ENCODE data around the gene ABCC11. TPM values are rescaled to one million over a fixed set of nuclear protein-coding genes. Genes with fewer than 3 reads are reported as not detected.
A peak's percentile ranks its signal among the peaks of the same experiment; 100 is the strongest.
"Not testable (repeated sequence)": the region's sequence is repeated elsewhere in the genome, so short reads cannot be mapped to it uniquely, and the experiment has no call there.

ABCC11 gene
- total RNA-seq, 1 donor from 2014 or later = 0.40 TPM

DNA sequence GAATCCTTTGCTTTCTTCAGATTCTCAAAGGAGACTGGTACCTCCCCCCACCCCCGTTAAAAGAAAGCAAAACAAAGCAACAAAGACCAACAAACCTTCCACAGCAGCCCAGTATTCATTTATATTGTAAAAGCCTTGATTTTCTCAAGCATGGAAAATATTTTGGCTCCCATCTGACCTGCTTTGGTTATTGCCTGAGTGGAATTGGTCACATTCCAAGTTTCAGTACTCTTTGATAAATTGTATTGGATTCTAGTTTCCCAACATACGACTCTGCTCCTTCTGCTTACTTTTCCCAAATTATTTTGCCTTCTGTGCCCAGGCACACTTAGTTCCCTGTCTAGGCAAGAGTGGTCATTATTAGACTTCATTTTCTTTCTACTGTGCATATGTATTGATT is 1.3 kb downstream of the ABCC11 start:
- ATAC-seq = no peak

DNA sequence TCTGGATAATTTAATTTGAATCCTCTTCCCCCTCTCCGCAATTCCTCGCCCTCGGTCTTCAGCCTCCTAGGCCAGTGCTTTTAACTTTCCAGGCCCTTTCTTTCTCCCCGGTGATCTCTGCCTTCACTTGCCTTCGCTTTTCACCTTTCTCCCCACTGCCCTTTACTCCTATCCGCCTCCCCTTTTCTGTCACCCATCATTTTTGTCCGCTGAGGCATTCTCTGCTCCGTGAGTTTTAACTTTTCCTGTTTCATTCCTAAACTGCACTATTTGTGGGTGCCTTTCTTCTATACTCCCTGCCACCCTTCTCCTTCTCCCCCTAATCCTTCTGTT is 2.5 kb downstream of the ABCC11 start:
- ATAC-seq = no peak

DNA sequence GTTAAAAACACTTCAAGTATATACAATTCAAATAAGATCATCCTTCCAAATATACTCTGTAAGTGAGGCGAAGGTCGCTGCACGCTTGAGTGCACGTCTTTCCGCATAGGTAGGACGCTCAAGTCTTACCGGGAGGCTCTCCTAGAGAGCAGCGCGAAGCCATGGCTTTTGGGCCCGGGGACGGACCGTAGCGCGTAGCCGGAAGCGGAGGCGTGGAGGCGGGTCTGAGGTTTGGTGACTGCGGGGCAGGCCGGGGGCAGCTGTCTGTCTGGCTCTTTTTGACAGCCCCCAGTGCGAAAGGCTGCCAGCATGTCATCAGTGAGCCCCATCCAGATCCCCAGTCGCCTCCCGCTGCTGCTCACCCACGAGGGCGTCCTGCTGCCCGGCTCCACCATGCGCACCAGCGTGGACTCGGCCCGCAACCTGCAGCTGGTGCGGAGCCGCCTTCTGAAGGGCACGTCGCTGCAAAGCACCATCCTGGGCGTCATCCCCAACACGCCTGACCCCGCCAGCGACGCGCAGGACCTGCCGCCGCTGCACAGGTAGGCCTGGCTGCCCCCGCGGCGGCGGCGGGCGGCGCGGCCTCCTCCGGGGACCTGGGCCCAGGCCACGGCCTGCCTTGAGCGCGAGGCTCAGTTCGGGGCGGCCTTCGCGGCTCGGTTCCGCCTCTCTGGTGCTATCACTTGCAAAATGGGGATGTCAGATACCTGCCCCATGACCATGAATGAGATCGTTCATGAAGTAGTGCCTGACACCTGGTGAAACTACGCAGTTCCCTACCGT is 3.1 kb downstream of the ABCC11 start, which contains the start of gene LONP2:
Gene LONP2, plus strand, starts transcription at position 221 of the 783 bp plus-strand sequence. Its CDS starts 89 bp downstream, at position 310.
- ATAC-seq = peak; percentile 98

DNA sequence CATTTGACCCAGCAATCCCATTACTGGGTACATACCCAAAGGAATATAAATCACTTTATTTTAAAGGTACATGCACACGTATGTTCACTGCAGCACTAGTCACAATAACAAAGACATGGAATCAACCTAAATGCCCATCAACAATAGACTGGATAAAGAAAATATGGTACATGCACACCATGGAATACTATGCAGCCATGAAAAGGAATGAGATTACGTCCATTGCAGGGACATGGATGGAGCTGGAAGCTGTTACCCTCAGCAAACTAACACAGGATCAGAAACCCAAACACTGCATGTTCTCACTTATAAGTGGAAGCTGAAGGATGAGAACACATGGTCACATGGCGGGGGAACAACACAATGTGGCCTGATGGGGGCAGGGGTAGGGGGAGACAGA is 7.2 kb downstream of the ABCC11 start:
- ATAC-seq = not testable (repeated sequence)

DNA sequence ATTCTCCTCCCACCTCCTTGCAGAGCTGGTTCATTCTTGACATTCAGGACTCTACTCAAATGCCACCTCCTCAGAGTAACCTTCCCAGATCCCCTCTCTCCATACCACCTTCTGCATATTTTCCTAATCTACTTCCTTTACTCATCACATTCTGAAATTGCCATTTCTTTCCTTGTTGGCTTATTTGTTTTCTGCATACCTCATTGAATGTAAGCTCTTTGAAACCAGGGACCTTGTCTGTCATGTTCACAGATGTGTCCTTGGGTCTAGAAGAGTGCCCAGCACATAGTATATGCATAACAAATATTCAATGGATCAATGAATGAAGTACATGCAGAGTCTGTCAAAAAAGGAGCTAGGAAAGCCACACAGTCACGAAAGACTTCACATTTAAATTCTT is 11.1 kb downstream of the ABCC11 start:
- ATAC-seq = no peak

DNA sequence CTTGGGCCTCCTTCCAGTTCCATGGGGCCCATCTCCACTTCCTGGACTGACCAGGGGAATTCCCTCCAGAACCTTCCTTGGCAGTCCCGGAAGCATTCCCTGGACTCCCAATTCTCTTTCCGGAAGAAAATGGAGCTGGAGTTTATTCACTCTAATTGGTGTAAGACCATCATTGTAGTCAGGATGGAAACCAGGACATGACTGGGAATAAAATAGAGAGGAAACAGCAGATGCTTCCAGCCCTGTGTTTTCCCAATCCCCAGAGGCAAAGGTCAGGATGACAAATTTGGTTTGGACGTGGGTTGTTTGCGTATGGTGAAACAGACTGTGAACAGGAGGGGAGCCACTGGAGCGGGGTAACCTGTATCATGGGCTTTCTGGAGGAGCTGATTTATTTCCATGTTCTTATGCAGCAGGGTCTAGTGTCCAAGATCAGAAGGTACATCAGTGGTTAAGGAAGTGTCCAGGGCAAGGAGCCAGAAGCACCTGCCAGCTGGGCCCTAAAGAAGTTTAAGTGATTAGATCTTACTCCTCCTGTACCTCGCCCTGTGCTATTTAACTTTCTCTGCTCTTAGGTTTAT is 11.7 kb downstream of the ABCC11 start:
- ATAC-seq = no peak

DNA sequence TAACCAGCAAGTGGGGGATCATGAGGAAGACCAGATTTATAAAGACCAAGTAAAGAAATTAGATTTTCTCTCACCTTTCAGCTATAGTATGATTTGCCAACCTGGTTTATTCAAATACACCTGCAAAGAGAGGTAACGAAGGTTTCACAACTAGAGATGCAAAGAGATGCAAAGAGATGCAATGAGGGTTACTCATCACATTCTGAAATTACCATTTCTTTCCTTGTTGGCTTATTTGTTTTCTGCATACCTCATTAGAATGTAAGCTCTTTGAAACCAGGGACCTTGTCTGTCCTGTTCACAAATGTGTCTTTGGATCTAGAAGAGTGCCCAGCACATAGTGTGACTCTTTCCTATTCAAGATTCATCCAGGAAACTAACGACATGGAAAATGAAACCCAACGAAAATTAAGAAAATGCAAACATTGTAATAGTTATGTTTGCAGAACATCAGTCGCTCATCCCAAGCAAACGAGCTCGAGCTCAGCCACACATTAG is 12.2 kb downstream of the ABCC11 start:
- ATAC-seq = peak; percentile 9

DNA sequence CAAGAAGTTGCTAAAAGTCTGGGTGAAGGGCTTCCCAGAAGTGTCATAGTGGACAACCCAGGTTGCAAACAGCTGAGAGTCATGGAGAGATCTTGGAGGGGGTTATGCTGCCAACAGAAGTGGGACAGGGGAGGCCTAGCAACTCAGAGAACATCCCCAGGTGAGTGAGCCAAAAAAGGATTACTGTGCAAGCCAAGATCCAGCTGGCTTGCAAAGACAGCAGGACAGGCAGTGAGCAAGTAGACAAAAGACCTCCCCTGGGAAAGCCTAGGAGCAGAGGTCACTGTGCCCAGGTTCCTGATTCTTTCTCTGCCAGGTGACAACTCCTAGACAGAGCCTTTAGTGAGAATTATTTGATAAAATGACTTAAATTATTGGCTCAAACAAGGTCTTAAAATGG is 12.7 kb downstream of the ABCC11 start:
- ATAC-seq = no peak

DNA sequence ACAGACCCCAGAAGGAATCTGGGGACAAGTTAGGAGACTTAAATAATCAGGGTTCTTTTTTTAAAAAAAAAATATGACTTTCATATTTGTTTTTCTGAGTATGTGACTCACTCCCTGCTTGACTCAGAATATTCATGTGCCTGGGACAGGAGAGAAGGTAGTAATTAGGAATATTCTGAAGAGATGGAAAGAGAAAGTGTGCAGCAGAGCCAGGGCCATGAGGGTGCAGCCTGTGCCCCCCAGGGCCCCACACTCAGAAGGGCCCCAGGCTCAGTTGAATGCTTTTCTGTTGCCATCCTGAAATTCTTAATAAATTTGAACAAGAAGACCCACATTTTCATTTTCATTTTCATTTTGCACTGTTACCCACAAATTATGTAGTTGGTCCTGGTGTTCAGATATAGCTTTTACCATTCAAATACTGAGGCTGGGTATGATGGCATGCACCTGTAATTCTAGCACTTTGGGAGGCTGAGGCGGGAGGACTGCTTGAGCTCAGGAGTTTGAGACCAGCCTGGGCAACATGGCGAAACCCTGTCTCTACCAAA is 14.8 kb downstream of the ABCC11 start:
- no peak for ATAC-seq

DNA sequence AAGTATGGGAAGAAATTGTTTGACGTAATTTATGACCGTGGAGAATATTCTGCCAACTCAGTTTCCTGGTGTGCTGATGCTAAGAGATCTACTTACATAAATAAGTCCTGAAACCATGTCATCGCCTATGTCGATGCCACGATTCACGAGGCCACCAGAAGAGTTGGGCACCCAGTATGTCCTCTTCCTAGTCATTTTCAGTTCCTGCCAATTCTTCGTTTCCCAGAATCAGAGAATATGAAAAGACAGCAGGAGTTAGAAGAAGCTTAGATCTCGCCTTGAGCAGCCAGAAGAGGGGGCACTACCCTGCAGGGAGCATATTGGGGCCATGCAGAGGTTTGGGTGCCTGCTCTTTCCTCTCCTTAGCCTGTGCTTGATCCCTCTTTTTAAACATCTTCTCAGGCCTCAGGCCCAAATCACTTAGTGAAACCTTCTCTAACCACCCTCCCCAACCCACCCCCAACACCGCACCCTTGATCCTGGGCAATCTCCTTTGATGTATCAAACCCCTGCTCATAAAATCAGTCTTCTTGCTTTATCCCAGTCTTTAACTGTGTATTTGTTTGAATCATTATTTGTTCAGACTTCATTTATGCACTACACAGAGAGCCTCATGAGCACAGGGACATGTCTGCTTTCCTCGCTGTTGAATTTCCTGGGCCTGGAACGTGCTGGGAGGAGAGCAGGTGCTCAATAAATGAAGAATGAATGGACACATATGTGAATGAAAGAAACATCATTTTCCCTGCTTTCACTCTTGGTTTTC is 15.4 kb downstream of the ABCC11 start:
- no peak for ATAC-seq

DNA sequence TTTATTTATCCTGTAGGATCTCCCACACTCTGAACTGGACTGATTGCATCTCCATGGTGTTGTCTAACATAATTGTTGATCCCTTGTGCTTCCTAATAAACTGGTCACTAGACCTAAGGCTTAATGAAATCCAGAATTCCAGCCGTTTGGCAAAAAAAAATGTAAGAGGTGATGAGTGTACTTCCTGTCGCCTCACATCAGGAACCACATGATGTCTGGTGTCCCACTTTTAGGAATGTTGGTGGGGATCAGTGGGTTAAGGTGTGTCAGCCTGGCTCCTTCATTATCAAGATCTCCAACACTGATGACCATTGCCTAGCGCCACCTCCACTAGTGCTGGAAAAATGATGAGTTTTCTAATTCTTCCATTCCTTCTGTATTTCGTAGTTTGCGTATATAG is 21.9 kb downstream of the ABCC11 start:
- ATAC-seq = no peak

DNA sequence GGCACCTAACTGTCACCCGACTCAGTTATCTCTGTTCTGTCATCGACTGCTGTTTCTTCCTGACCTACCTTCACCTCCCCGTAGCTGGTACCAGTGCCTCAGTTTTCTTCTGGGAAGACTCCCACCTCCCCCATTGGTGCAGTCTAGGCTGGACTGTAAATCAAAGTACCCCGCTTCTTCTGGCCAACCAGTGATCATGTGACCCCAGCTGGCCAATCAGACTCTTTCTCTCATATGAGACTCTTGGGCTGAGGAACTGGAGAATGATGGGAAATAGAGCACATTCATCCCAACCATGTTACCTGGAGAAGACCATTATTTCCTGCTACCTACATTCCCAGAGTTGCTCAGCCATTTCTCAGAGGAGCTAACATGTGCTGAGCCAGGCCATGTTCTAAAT is 23.8 kb downstream of the ABCC11 start:
- no peak for ATAC-seq

DNA sequence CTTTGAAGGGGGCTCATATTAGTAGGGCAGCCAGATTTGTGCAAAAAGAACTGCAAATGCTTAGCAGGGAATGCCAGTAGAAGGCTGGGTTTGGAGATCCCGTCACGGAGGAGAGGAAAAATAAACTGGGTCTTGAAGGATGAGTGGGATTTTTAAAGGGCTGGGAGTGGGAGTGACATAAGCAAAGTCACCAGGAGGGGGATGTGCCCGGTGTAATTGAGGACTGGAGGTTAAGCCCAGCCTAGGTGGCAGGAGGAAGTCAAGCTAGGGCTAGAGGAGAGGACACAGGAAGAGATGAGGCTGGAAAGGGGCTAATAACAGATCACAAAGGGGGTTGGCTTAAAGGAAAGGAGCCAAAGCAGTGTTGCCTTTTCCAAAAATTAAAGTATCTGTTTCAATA is 26.4 kb downstream of the ABCC11 start:
- no peak for ATAC-seq

DNA sequence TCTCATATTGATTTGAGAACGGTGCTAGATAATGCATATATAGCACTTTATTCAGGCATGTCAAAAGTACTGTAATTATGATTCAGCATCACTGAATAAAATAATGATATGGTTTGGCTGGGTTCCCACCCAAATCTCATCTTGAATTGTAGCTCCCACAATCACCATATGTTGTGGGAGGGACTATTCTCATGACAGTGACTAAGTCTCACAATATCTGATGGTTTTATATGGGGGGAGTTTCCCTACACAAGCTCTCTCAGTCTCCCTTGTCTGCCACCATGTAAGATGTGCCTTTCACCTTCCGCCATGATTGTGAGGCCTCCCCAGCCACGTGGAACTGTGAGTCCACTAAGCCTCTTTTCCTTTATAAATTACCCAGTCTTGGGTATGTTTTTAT is 28.9 kb downstream of the ABCC11 start:
- ATAC-seq = no peak

DNA sequence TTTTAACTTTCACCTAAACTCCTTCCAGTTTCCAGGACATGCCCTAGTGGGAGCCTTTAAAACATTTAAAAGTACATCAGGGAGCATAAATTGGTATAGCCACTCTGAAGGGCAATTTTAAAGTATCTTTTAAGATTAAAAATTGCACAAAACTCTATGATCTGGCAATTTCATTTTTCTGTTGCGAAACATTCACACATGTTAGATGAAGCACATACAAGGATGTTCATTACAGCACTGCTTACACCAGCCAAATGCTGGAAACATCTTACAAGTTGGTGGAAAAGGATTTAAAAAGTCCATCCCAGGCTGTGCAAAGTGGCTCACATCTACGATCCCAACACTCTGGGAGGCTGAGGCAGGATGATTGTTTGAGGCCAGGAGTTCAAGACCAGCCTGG is 29.6 kb downstream of the ABCC11 start:
- ATAC-seq = no peak

DNA sequence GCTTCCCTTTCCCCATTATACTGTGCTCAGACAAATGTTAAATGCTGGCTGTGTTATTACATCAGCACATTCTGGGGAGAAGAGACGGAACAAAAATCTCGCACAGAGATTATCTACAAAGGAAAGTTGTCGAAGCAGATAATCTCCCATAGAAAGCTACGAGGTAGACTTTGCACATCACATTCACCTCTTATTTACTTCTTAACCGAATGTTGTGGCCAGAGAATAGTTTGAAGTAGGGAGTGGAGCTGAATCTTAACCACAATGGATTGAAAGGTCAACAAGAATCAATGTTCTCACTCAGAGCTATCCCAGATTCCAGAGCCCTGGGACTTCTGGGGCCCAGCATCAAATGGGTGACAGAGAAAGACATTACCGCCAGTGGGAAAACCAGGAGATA is 31.6 kb downstream of the ABCC11 start:
- ATAC-seq = no peak

DNA sequence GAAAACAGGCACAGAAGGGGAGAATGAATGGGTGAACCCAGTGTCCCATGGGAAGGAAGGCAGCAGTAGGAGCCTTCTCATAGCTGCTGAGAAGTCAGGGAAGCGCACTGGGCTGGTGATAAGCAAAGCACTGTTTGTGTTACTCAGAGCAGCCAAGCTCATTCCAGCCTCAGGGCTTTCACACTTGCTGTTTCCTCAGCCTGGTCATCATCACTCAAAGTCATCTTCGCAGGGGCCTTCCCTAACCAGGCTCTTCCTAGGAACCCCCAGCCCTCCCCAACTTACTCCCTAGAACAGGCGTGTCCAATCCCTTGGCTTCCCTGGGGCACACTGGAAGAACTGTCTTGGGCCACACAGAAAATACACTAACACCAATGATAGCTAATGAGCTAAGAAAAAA is 35.3 kb downstream of the ABCC11 start:
- ATAC-seq = peak; percentile 23

DNA sequence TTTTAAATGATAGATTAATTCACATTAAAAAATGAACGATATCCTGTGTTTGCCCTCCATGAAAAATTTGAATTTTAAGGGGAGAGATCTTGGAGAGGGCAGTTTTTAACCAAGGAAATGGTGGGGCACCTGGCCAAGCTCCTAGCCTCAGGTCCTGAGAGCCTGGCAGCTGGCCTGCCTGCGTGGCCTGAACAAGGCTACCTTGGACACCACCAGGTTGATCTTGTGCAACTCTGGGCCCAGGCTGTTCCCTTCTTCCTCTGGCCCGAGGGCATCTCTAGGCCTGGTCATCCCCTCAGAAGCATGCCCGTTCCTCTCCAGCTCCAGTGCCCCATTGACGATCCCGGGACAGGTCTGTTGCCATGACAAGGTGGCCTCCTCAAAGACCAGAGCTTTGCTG is 36.6 kb downstream of the ABCC11 start:
- no peak for ATAC-seq

DNA sequence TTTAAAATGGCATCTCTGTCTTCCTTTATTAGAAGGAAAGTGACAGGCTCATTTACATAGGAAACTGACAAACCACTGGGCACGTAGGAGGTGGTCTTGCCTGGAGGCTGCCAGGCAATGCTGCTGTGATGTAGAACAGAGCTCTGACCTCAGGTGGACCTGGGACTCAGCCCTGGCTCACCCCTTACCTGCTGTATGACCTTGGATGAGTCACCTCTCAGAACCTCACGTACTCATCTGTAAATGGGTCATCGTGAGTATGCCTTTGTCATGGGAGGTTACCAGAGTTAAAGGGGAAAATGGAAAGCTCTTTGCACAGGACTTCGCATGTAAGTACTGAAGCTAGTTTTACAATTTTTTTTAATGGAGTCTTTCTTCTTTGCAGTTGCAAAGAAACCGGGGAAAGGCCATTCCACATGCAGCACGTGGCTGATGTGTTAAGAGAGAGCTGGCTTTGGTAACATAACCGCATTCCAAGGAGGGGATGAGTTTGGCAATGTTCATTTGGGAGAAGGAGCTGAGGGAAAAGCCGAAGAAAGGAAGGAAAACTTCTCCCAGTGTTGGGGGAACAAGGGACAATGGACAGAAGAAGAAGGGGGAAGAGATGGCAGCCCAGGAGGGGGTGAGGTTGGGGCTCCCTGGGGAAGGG is 40.6 kb downstream of the ABCC11 start:
- peak; percentile 94 for ATAC-seq

DNA sequence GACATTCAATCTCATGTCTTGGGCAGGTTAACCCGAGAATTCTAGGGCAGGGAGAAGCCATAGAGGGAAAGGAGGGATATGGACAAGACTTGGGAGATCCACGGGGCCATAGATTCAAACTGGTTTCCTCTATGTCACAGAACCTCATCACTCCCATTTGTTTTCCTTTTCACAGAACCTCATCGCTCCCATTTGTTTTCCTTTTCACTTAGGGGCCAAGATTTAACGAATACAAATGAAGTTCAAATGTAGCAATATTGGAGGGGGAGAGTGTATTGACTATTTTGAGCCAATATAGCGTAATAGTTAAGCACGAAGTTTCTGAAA is 42.6 kb downstream of the ABCC11 start:
- no peak for ATAC-seq

DNA sequence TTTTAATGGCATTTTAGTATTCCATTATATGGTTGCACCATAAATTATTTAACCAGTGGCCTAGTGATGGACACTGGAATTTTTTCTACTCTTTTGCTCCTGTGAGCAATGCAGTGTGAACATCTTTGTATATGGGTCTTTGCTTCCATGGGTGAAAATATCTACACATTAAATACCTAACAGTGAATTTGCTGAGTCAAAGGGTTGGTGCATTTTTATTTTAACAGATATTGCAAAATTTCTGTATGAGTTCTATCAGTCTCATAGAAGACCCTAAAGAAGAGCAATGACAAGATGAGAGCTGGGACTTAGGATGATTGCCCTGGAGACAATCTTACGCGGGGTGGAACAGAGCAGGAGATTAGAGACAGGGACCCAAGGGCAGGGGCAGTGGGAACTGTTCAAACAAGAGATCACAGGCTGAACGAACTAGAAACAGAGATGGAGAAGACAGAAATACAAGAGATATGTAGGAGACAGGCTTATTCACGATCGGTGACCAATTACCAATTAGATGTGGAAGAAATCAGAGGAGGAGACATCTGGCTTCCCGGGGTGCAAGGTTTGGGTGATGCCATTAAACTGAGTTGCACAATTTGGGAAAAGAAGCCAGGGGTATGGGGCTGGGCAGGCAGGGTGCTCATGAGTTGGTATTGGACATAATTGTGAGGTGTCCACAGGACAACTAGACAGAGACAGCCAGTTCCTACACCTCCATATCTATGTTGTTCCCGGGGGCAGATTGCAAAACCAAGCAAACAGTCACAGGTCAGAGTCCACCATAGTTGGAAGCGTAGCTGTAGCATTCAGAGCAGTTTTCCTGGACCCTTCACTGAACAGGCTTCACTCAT is 43.1 kb downstream of the ABCC11 start:
- no peak for ATAC-seq
